GM12878 (cell line): ENCODE results near the gene DPM1. TPM values are rescaled to one million over a fixed set of nuclear protein-coding genes. Genes with fewer than 3 reads are reported as not detected.

Experiments
- BCL3 ChIP-seq: IDR thresholded peaks from 2 replicates; pipeline ENCODE4 v1.6.1; 2011; ENCODE audit warnings: borderline replicate concordance, low read depth, mild to moderate bottlenecking, moderate library complexity, low read length; ENCODE audit not compliant: insufficient read depth, poor library complexity, severe bottlenecking
- CBFB ChIP-seq: IDR thresholded peaks from 2 replicates; pipeline ENCODE4 v1.6.1; 2016; ENCODE audit warnings: antibody characterized with exemption, low read depth
- CBX5 ChIP-seq: sonication (generic); IDR thresholded peaks from 2 replicates; pipeline ENCODE4 v1.6.1; 2016; ENCODE audit warnings: low read depth, moderate library complexity, mild to moderate bottlenecking, inconsistent platforms
- CHD1 ChIP-seq: IDR thresholded peaks from 2 replicates; pipeline ENCODE4 v1.6.1; 2012; ENCODE audit warnings: low read depth, low read length, improper control_type of control experiment
- CREB1 ChIP-seq: IDR thresholded peaks from 2 replicates; pipeline ENCODE4 v1.6.1; 2012; ENCODE audit warnings: low read depth, mild to moderate bottlenecking, inconsistent platforms
- E2F4 ChIP-seq: IDR thresholded peaks from 2 replicates; pipeline ENCODE4 v1.6.1; 2012; ENCODE audit warnings: low read depth, low read length, improper control_type of control experiment
- IKZF2 ChIP-seq, 2 experiments: fragments of 450-650 bp; IDR thresholded peaks; 2 replicates each; pipeline ENCODE4 v1.6.1; 2017; ENCODE audit warnings: mild to moderate bottlenecking in 2 of 2, moderate library complexity in 2 of 2
- MEF2B ChIP-seq: fragments of 450-650 bp; IDR thresholded peaks from 2 replicates; pipeline ENCODE4 v1.6.1; 2018; ENCODE audit warnings: mild to moderate bottlenecking, moderate library complexity; ENCODE audit not compliant: partially characterized antibody, poor library complexity, severe bottlenecking
- MLLT1 ChIP-seq: fragments of 450-650 bp; IDR thresholded peaks from 2 replicates; pipeline ENCODE4 v1.6.1; 2016; ENCODE audit warnings: mild to moderate bottlenecking
- NFIC ChIP-seq: IDR thresholded peaks from 2 replicates; pipeline ENCODE4 v1.6.1; 2012; ENCODE audit warnings: low read depth, mild to moderate bottlenecking, inconsistent platforms, low read length, moderate library complexity
- PML ChIP-seq: IDR thresholded peaks from 2 replicates; pipeline ENCODE4 v1.6.1; 2012; ENCODE audit warnings: low read length, inconsistent platforms
- POLR2A ChIP-seq: IDR thresholded peaks from 2 replicates; pipeline ENCODE4 v1.6.1; 2011; ENCODE audit warnings: low read depth, mild to moderate bottlenecking, low read length
- RELB ChIP-seq: fragments of 450-650 bp; IDR thresholded peaks from 2 replicates; pipeline ENCODE4 v1.6.1; 2017; ENCODE audit warnings: low read depth, mild to moderate bottlenecking, moderate library complexity
- SMAD1 ChIP-seq: fragments of 450-650 bp; IDR thresholded peaks from 2 replicates; pipeline ENCODE4 v1.6.1; 2018; ENCODE audit warnings: mild to moderate bottlenecking, low read depth; ENCODE audit not compliant: partially characterized antibody
- SPI1 ChIP-seq: IDR thresholded peaks from 2 replicates; pipeline ENCODE4 v1.6.1; 2011; ENCODE audit warnings: low read depth, mild to moderate bottlenecking, low read length, moderate library complexity, borderline replicate concordance; ENCODE audit not compliant: insufficient read depth
- STAT3 ChIP-seq: IDR thresholded peaks from 2 replicates; pipeline ENCODE4 v1.6.1; 2011; ENCODE audit warnings: low read depth, low read length, improper control_type of control experiment
- TCF7 ChIP-seq: IDR thresholded peaks from 2 replicates; pipeline ENCODE4 v1.6.1; 2014; ENCODE audit warnings: antibody characterized with exemption, borderline replicate concordance
- ZBED1 ChIP-seq: IDR thresholded peaks from 2 replicates; pipeline ENCODE4 v1.6.1; 2016; ENCODE audit warnings: borderline replicate concordance
- ZNF207 ChIP-seq: fragments of 450-650 bp; IDR thresholded peaks from 2 replicates; pipeline ENCODE4 v1.6.1; 2014; ENCODE audit warnings: antibody characterized with exemption, mild to moderate bottlenecking, borderline replicate concordance
- ZNF687 ChIP-seq: fragments of 450-650 bp; IDR thresholded peaks from 2 replicates; pipeline ENCODE4 v1.6.1; 2017; ENCODE audit warnings: mild to moderate bottlenecking, moderate library complexity
- polyA plus RNA-seq, 11 experiments: library from polyadenylated mRNA; depleted of rRNA in 4 of 11; unstranded in 6 of 11; stranded (reverse) in 5 of 11; fragments of >200 nt; fragmentation: Nextera tagmentation in 4 of 11; fragmentation: Illumina TruSeq in 1 of 11; extraction: Ambion mirVana in 4 of 11; extraction: Trizol in 1 of 11; gene quantifications; 1 replicate in 1 of 11; 2 replicates in 10 of 11; pipeline versions ENCODE4 v1.2.1 to v1.2.3, GENCODE V29; 2011 to 2016; ENCODE audit warnings: inconsistent platforms in 2 of 11, missing spikeins in 2 of 11, low read depth in 1 of 11
- total RNA-seq, 4 experiments: library from RNA; depleted of rRNA in 3 of 4; stranded (reverse); fragments of >200 nt in 3 of 4; fragmentation: Illumina TruSeq in 1 of 4; extraction: Trizol in 1 of 4; gene quantifications; 2 replicates each; pipeline versions ENCODE4 v1.2.1 to v1.2.3, GENCODE V29; 2013 to 2021

Gene DPM1
- total and polyA plus RNA-seq, 10 of the 15 experiments (the other 5 are each of a cell fraction or from before 2014, with no cell fraction given) = 53.3 to 167 (median 108) TPM

GRCh38 chr20:50958615-50959542, 547 bp upstream of the DPM1 start, which contains the start of gene MOCS3 (continued):
- TF ChIP-seq BCL3 (no peak), SPI1 (no peak), IKZF2 (IDR thresholded peaks at IDR 0.05) (no peak), CBFB (no peak), MLLT1 (no peak; the same call in none of the 2 replicates), ZNF687 (peak; percentile 43; the same call in 1 of the 2 replicates), CBX5 (no peak), NFIC (0 out of 2 replicates have a peak, but pooled peaks have one; percentile 57), PML (peak; percentile 43), ZNF207 (no peak; the same call in 1 of the 2 replicates), CREB1 (no peak; the same call in 1 of the 2 replicates), STAT3 (no peak), RELB (peak; percentile 95), POLR2A (no peak; the same call in 1 of the 2 replicates), MEF2B (peak; percentile 71), E2F4 (no peak), CHD1 (peak; percentile 98), ZBED1 (no peak), SMAD1 (no peak), TCF7 (no peak)
